Measurements from ENCODE around the gene CCDC184. TPM values are rescaled to one million over a fixed set of nuclear protein-coding genes. Genes with fewer than 3 reads are reported as not detected.

CCDC184 gene
- total RNA-seq, result 1 to 10 TPM in 2 of 6 donors, under 1 TPM in 4; 0.17 to 1.3 (median 0.93) TPM

GRCh38 chr12:48183091-48183875 lies at the start of gene CCDC184:
CCDC184 (plus strand) TSS chr12:48183644; CDS start chr12:48184123, 479 bp downstream.
- no peaks in the 10 kb centered on the region for H3K36me3 ChIP-seq
- TF ChIP-seq CTCF (IDR thresholded peaks at IDR 0.05) (peak; percentile 10 to 53 (median 38)), POLR2A (IDR thresholded peaks at IDR 0.05) (no peak), POLR2AphosphoS5 (IDR thresholded peaks at IDR 0.05) (peak in 1 of 2 donors; percentile 19), EP300 (IDR thresholded peaks at IDR 0.05) (no peak)
- H3K4me1 ChIP-seq, result peaks cover 16 to 26% (median 21%) of the 10 kb centered on the region in 4 donors
- DNase-seq (peak; percentile 71 to 91), ATAC-seq (ENCODE audit: low FRiP score in 2 of 2) (peak; percentile 39 to 89)
- peak within 1 kb of the TSS in 2 of 4 donors; percentile 24 to 41 for H3K27ac ChIP-seq
- peaks cover 0 to 20% (median 13%) of the 10 kb centered on the region in 4 donors for H3K27me3 ChIP-seq
- peak within 1 kb of the TSS; percentile 37 to 85 (median 62) for H3K4me3 ChIP-seq
- H3K9me3 ChIP-seq, result no peaks in the 10 kb centered on the region
- WGBS, 2 donors, result 1% methylated on average over 19 to 49 of the region's 61 CpGs

GRCh38 chr12:48135027-48135426 lies 48.4 kb upstream of the CCDC184 start:
- H3K9me3 ChIP-seq, result no peaks in the 10 kb centered on the region
- H3K27ac ChIP-seq, result no peak overlapping the region
- H3K27me3 ChIP-seq, result no peaks in the 10 kb centered on the region
- no peak for DNase-seq
- whole genome bisulfite sequencing, 2 donors, result 94 to 98% methylated on average over 5 of the region's 5 CpGs
- ATAC-seq (ENCODE audit: low FRiP score in 2 of 2), result no peak
- no peak for TF ChIP-seq EP300 (IDR thresholded peaks at IDR 0.05)
- no peak for TF ChIP-seq POLR2A (IDR thresholded peaks at IDR 0.05)
- no peak for TF ChIP-seq POLR2AphosphoS5 (IDR thresholded peaks at IDR 0.05)
- no peak for TF ChIP-seq CTCF (IDR thresholded peaks at IDR 0.05)
- H3K36me3 ChIP-seq, result peaks cover 7 to 89% (median 46%) of the 10 kb centered on the region in 4 donors
- no peaks in the 10 kb centered on the region for H3K4me1 ChIP-seq
- H3K4me3 ChIP-seq, result no peak overlapping the region

GRCh38 chr12:48142818-48143674 lies 40.4 kb upstream of the CCDC184 start:
- Histone ChIP-seq H3K4me1 (no peaks in the 10 kb centered on the region), H3K27me3 (no peaks in the 10 kb centered on the region), H3K27ac (no peak overlapping the region), H3K9me3 (no peaks in the 10 kb centered on the region), H3K36me3 (peaks cover 16 to 100% (median 57%) of the 10 kb centered on the region in 4 donors), H3K4me3 (no peak overlapping the region)
- DNase-seq, result no peak
- TF ChIP-seq EP300 (IDR thresholded peaks at IDR 0.05), result no peak
- TF ChIP-seq CTCF (IDR thresholded peaks at IDR 0.05), result no peak
- TF ChIP-seq POLR2A (IDR thresholded peaks at IDR 0.05), result no peak
- no peak for TF ChIP-seq POLR2AphosphoS5 (IDR thresholded peaks at IDR 0.05)
- WGBS, 2 donors, result 87 to 94% methylated on average over 7 of the region's 7 CpGs
- ATAC-seq (ENCODE audit: low FRiP score in 2 of 2), result no peak

GRCh38 chr12:48143898-48144297 lies 39.5 kb upstream of the CCDC184 start:
- WGBS, 2 donors, result 80 to 90% methylated on average over 2 of the region's 2 CpGs
- no peaks in the 10 kb centered on the region for H3K9me3 ChIP-seq
- DNase-seq (no peak), ATAC-seq (ENCODE audit: low FRiP score in 2 of 2) (no peak)
- H3K27ac ChIP-seq, result no peak overlapping the region
- H3K27me3 ChIP-seq, result no peaks in the 10 kb centered on the region
- peaks cover 16 to 99% (median 59%) of the 10 kb centered on the region in 4 donors for H3K36me3 ChIP-seq
- no peak for TF ChIP-seq CTCF (IDR thresholded peaks at IDR 0.05)
- TF ChIP-seq POLR2AphosphoS5 (IDR thresholded peaks at IDR 0.05), result no peak
- TF ChIP-seq POLR2A (IDR thresholded peaks at IDR 0.05), result no peak
- TF ChIP-seq EP300 (IDR thresholded peaks at IDR 0.05), result no peak
- no peaks in the 10 kb centered on the region for H3K4me1 ChIP-seq
- H3K4me3 ChIP-seq, result no peak overlapping the region

All from upper lobe of left lung (tissue), 6 donors.